ENCODE measurements around the gene IFNAR1.

IFNAR1 gene

GRCh38 chr21:33350676-33351075 is 25.9 kb downstream of the IFNAR1 start:
- no peak for DNase-seq

- DNase-seq = no peak
Measured at GRCh38 chr21:33355355-33355754, 30.6 kb downstream of the IFNAR1 start.

- no peak for DNase-seq
Measured at GRCh38 chr21:33355996-33356395, 31.2 kb downstream of the IFNAR1 start.

- no peak for DNase-seq
Measured at GRCh38 chr21:33357177-33357576, 32.4 kb downstream of the IFNAR1 start.

- no peak for DNase-seq
Measured at GRCh38 chr21:33359446-33359845, 34.7 kb downstream of the IFNAR1 start.

- DNase-seq = no peak
Measured at GRCh38 chr21:33360281-33360680, 35.5 kb downstream of the IFNAR1 start.

GRCh38 chr21:33360881-33361602 is 36.3 kb downstream of the IFNAR1 start:
- peak; percentile 73 for DNase-seq

- peak; percentile 70 for DNase-seq
Measured at GRCh38 chr21:33362044-33362555, 37.3 kb downstream of the IFNAR1 start.

GRCh38 chr21:33363911-33364609 is 39.3 kb downstream of the IFNAR1 start:
- peak; percentile 30 for DNase-seq

- no peak for DNase-seq
Measured at GRCh38 chr21:33364830-33365229, 40.1 kb downstream of the IFNAR1 start.

GRCh38 chr21:33367309-33367973 is 42.7 kb downstream of the IFNAR1 start:
- DNase-seq = no peak

- DNase-seq = peak; percentile 93
Measured at GRCh38 chr21:33368124-33368523, 43.4 kb downstream of the IFNAR1 start.

GRCh38 chr21:33368576-33368975 is 43.8 kb downstream of the IFNAR1 start:
- no peak for DNase-seq

- DNase-seq = no peak
Measured at GRCh38 chr21:33369586-33369985, 44.8 kb downstream of the IFNAR1 start.

- DNase-seq = no peak
Measured at GRCh38 chr21:33370305-33370704, 45.5 kb downstream of the IFNAR1 start.

- DNase-seq = no peak
Measured at GRCh38 chr21:33371366-33371765, 46.6 kb downstream of the IFNAR1 start.

- no peak for DNase-seq
Measured at GRCh38 chr21:33372582-33372981, 47.8 kb downstream of the IFNAR1 start.

- no peak for DNase-seq
Measured at GRCh38 chr21:33373451-33373850, 48.7 kb downstream of the IFNAR1 start.

GRCh38 chr21:33374080-33374449 is 49.3 kb downstream of the IFNAR1 start:
- DNase-seq = no peak

GRCh38 chr21:33374450-33375096 is 49.8 kb downstream of the IFNAR1 start:
- peak; percentile 73 for DNase-seq

GRCh38 chr21:33375101-33375644 is 50.4 kb downstream of the IFNAR1 start:
- no peak for DNase-seq

GRCh38 chr21:33377221-33377920 is 52.6 kb downstream of the IFNAR1 start:
- no peak for DNase-seq
